Measurements from ENCODE around the gene EMP1. TPM values are rescaled to one million over a fixed set of nuclear protein-coding genes. Genes with fewer than 3 reads are reported as not detected.

Gene EMP1
- total and polyA plus RNA-seq, 9 of the 15 experiments (the other 6 are each of a cell fraction or from before 2014, with no cell fraction given) = 0.10 to 0.60 TPM; not detected in 7

DNA sequence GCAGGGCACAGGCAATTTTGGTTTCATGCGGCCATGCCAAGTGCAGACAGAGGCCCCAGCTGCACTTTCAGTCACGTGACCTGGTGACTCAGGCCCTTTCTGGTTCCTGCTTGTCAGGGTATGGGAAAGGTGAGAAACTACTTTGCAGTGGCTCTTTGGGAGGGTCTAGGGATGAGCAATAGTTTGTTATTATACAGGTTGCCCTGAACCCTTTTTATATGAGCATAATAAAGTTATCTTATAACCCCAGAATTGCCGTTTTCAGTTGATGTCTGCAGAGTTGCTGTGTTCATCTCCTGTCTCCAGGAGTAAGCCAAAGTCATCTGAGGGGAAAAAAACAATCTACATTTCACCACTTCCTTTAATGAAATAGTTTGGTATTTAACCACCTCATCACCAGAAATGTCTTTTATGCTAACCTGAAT is 30.9 kb upstream of the EMP1 start (continued):
- TF ChIP-seq RAD51 (IDR thresholded peaks at IDR 0.05; ENCODE audit: borderline replicate concordance, low read depth) = peak; percentile 91

DNA sequence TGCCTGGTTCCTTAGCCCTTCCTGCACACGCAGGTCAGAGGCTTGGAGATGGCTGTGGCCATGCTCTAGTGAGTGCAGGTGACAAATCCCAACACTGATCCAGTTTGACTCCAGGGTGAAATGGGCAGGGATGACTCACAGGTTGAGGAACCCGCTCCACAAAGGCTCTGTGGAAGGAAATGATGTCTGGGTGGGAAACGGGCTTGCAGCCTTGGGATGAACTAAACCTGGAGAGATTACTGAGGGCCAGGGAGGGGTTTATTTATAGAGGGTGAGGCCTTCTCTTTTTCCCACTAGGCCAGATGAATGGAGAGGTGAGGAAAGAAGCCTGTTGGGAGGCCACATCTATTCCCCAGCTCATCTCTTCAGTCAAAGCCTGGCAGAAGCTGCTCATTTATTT is 29.3 kb upstream of the EMP1 start:
- Histone ChIP-seq H4K20me1 (replicated peaks; ENCODE audit: control insufficient read depth, insufficient read depth, low read length) (no peaks in the 10 kb centered on the region), H3K4me1 (replicated peaks in 1 of 2; ENCODE audit: control insufficient read depth in 2 of 2, insufficient read depth in 2 of 2, low read length in 2 of 2) (no peaks in the 10 kb centered on the region; a peak in 1 of 5 replicates), H3K9me3 (replicated peaks; ENCODE audit: control insufficient read depth, insufficient read depth, low read depth, low read length) (no peaks in the 10 kb centered on the region), H2AFZ (ENCODE audit: low read depth, low read length) (no peak overlapping the region), H3K4me2 (ENCODE audit: insufficient read depth, low read length) (no peak overlapping the region), H3K9ac (ENCODE audit: insufficient read depth in 1 of 2, low read depth in 2 of 2, low read length in 2 of 2) (no peak overlapping the region), H3K27ac (ENCODE audit: extremely low read depth, low read depth, low read length) (no peak overlapping the region), H3K36me3 (ENCODE audit: control insufficient read depth, insufficient read depth, low read length) (no peaks in the 10 kb centered on the region), H3K27me3 (ENCODE audit: control insufficient read depth in 2 of 2, insufficient read depth in 2 of 2, low read length in 2 of 2) (no peaks in the 10 kb centered on the region), H3K9me1 (ENCODE audit: control insufficient read depth, insufficient read depth, low read length) (no peaks in the 10 kb centered on the region), H3K4me3 (no peak overlapping the region), H3K79me2 (ENCODE audit: control insufficient read depth, insufficient read depth, low read length) (no peaks in the 10 kb centered on the region)
- CTCF ChIA-PET (ENCODE audit: low intra/inter-chr PET ratio) = no interaction called here
- WGBS (ENCODE audit: insufficient coverage, low coverage, missing lambda C conversion rate) = 0% methylated on average over 3 of the region's 3 CpGs
- TF ChIP-seq RFX5 (IDR thresholded peaks at IDR 0.05; ENCODE audit: low read depth, low read length) (no peak), RFX7 (CRISPR knock-in tag; IDR thresholded peaks at IDR 0.05) (no peak), THRAP3 (IDR thresholded peaks at IDR 0.05; ENCODE audit: borderline replicate concordance) (no peak), NRF1 (conservative IDR thresholded peaks at IDR 0.05 in 1 of 2, IDR thresholded peaks at IDR 0.05 in 1 of 2) (no peak), STAT5A (IDR thresholded peaks at IDR 0.05; ENCODE audit: borderline replicate concordance, low read length) (no peak), ZFP1 (CRISPR knock-in tag; IDR thresholded peaks at IDR 0.05) (no peak), ETV6 (IDR thresholded peaks at IDR 0.05; ENCODE audit: borderline replicate concordance in 1 of 2, low read depth in 2 of 2, low read length in 1 of 2) (no peak), ETV6 (CRISPR knock-in tag; IDR thresholded peaks at IDR 0.05; ENCODE audit: borderline replicate concordance) (no peak)
- TF ChIP-seq, protein P1, sequence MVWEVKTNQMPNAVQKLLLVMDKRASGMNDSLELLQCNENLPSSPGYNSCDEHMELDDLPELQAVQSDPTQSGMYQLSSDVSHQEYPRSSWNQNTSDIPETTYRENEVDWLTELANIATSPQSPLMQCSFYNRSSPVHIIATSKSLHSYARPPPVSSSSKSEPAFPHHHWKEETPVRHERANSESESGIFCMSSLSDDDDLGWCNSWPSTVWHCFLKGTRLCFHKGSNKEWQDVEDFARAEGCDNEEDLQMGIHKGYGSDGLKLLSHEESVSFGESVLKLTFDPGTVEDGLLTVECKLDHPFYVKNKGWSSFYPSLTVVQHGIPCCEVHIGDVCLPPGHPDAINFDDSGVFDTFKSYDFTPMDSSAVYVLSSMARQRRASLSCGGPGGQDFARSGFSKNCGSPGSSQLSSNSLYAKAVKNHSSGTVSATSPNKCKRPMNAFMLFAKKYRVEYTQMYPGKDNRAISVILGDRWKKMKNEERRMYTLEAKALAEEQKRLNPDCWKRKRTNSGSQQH (CRISPR knock-in tag; IDR thresholded peaks at IDR 0.05) = no peak
- TF ChIP-seq, protein P2, sequence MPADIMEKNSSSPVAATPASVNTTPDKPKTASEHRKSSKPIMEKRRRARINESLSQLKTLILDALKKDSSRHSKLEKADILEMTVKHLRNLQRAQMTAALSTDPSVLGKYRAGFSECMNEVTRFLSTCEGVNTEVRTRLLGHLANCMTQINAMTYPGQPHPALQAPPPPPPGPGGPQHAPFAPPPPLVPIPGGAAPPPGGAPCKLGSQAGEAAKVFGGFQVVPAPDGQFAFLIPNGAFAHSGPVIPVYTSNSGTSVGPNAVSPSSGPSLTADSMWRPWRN (IDR thresholded peaks at IDR 0.05; ENCODE audit: low read depth) = no peak
- TF ChIP-seq, protein P3, sequence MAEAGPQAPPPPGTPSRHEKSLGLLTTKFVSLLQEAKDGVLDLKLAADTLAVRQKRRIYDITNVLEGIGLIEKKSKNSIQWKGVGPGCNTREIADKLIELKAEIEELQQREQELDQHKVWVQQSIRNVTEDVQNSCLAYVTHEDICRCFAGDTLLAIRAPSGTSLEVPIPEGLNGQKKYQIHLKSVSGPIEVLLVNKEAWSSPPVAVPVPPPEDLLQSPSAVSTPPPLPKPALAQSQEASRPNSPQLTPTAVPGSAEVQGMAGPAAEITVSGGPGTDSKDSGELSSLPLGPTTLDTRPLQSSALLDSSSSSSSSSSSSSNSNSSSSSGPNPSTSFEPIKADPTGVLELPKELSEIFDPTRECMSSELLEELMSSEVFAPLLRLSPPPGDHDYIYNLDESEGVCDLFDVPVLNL (CRISPR knock-in tag; IDR thresholded peaks at IDR 0.05; ENCODE audit: low read depth) = no peak
- TF ChIP-seq, protein P4, sequence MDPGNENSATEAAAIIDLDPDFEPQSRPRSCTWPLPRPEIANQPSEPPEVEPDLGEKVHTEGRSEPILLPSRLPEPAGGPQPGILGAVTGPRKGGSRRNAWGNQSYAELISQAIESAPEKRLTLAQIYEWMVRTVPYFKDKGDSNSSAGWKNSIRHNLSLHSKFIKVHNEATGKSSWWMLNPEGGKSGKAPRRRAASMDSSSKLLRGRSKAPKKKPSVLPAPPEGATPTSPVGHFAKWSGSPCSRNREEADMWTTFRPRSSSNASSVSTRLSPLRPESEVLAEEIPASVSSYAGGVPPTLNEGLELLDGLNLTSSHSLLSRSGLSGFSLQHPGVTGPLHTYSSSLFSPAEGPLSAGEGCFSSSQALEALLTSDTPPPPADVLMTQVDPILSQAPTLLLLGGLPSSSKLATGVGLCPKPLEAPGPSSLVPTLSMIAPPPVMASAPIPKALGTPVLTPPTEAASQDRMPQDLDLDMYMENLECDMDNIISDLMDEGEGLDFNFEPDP (CRISPR knock-in tag; IDR thresholded peaks at IDR 0.05) = no peak
- BruUV-seq (replicated peaks) = no TSS peak
- FAIRE-seq = no peak
- no peak for DNase-seq (ENCODE audit: extremely low read depth in 1 of 4, low spot score in 3 of 4)
- in situ Hi-C loops (cut with MboI) = no loop called here
- POLR2A ChIA-PET = interaction anchor here (0.6 kb wide), 1 partner anchor 20 kb away, joined by 3 read pairs; no protein-coding TSS in a partner anchor
- ATAC-seq = no peak
- intact Hi-C loops (cut with micrococcal nuclease) = no loop called here
